HepG2 (cell line): ENCODE results near the gene DSG2. TPM values are rescaled to one million over a fixed set of nuclear protein-coding genes. Genes with fewer than 3 reads are reported as not detected.
A peak's percentile ranks its signal among the peaks of the same experiment; 100 is the strongest.

ENCODE experiments used
- ATAC-seq: fragments of 200-7000 bp; cut with Tn5 transposase; 3 replicates; pipeline ENCODE4 v1.9.1; 2020; ENCODE audit warnings: mild to moderate bottlenecking, moderate library complexity
- BruUV-seq: library from RNA; stranded (reverse); fragments of 400-500 nt; replicated peaks from 2 replicates; lab custom pipeline; 2021; lab: Mats Ljungman, UMichigan
- CTCF ChIA-PET: fragments of 300-600 bp; formaldehyde crosslinking; extraction: SDS; loops from one replicate; lab custom pipeline; 2021; ENCODE audit warnings: low total read pairs, inconsistent platforms, low intra/inter-chr PET ratio; lab: Yijun Ruan, JAX
- POLR2A ChIA-PET: fragments of 350-600 bp; sonication (Branson Sonifier 250); formaldehyde crosslinking; loops from one replicate; lab custom pipeline; 2020; ENCODE audit warnings: antibody characterized with exemption, inconsistent platforms; lab: Yijun Ruan, JAX
- DNase-seq: peaks from one replicate; pipeline ENCODE4 v3.0.0-alpha.2; 2015; ENCODE audit warnings: low spot score
- FAIRE-seq: peaks from 3 replicates; lab custom pipeline; 2011; peaks lifted over from hg19 to GRCh38; lab: Jason Lieb, UNC
- H2AFZ ChIP-seq: one replicate; pipeline ENCODE4 v1.6.1; 2011; ENCODE audit warnings: low read length, inconsistent platforms
- H3K27ac ChIP-seq: fragments of 300-600 bp; 3 replicates; pipeline ENCODE4 v1.8.0; 2011; ENCODE audit warnings: mixed run types, mild to moderate bottlenecking, mixed read lengths, low read length, inconsistent platforms; ENCODE audit not compliant: insufficient read depth; ENCODE audit errors: extremely low read length
- H3K27me3 ChIP-seq, 2 experiments: fragments of 200-600 bp in 1 of 2; 2 replicates in 1 of 2; 3 replicates in 1 of 2; pipeline versions ENCODE4 v1.6.0 to v1.8.0; 2011; ENCODE audit warnings: low read length in 2 of 2, mild to moderate bottlenecking in 2 of 2, moderate library complexity in 2 of 2, inconsistent platforms in 1 of 2; ENCODE audit not compliant: insufficient read depth in 2 of 2, control insufficient read depth in 1 of 2
- H3K36me3 ChIP-seq, 2 experiments: fragments of 200-600 bp in 1 of 2; replicated peaks in 1 of 2; 2 replicates in 1 of 2; 3 replicates in 1 of 2; pipeline versions ENCODE4 v1.5.1 to v1.8.0; 2011; ENCODE audit warnings: low read length in 2 of 2, inconsistent platforms in 1 of 2; ENCODE audit not compliant: insufficient read depth in 2 of 2, control insufficient read depth in 1 of 2
- H3K4me1 ChIP-seq: 2 replicates; pipeline ENCODE4 v1.5.1; 2012; ENCODE audit warnings: low read length, inconsistent platforms; ENCODE audit not compliant: insufficient read depth
- H3K4me2 ChIP-seq: 2 replicates; pipeline ENCODE4 v1.6.0; 2011; ENCODE audit warnings: low read depth, low read length, inconsistent platforms
- H3K4me3 ChIP-seq, 3 experiments: fragments of 200-600 bp in 1 of 3; sonication (generic), shearing (Covaris generic) in 1 of 3; replicated peaks in 1 of 3; 2 replicates each; pipeline ENCODE4 v1.5.1; 2011 to 2016; ENCODE audit warnings: low read length in 3 of 3, inconsistent platforms in 2 of 3, low read depth in 2 of 3, mild to moderate bottlenecking in 2 of 3, control low read depth in 1 of 3, mixed read lengths in 1 of 3; ENCODE audit not compliant: insufficient read depth in 1 of 3
- H3K79me2 ChIP-seq: one replicate; pipeline ENCODE4 v1.6.1; 2011; ENCODE audit warnings: low read length, inconsistent platforms; ENCODE audit not compliant: insufficient read depth
- H3K9ac ChIP-seq: 2 replicates; pipeline ENCODE4 v1.6.0; 2011; ENCODE audit warnings: mild to moderate bottlenecking, low read depth, low read length, inconsistent platforms; ENCODE audit not compliant: insufficient read depth
- H3K9me3 ChIP-seq: 2 replicates; pipeline ENCODE4 v1.5.1; 2012; ENCODE audit warnings: mild to moderate bottlenecking, low read length
- H4K20me1 ChIP-seq: 2 replicates; pipeline ENCODE4 v1.6.0; 2011; ENCODE audit warnings: inconsistent platforms, mild to moderate bottlenecking, low read length, moderate library complexity; ENCODE audit not compliant: insufficient read depth
- CEBPG ChIP-seq: IDR thresholded peaks from 2 replicates; pipeline ENCODE4 v1.6.1; 2016
- ETV5 ChIP-seq: IDR thresholded peaks from 2 replicates; pipeline ENCODE4 v1.6.1; 2018; ENCODE audit warnings: missing biosample characterization, missing genetic modification reagents, inconsistent platforms, borderline replicate concordance
- FOSL1 ChIP-seq: sonication (generic); formaldehyde crosslinking; IDR thresholded peaks from 2 replicates; pipeline ENCODE4 v1.9.0; 2021; ENCODE audit warnings: missing genetic modification reagents, borderline replicate concordance
- GABPB1 ChIP-seq: IDR thresholded peaks from 2 replicates; pipeline ENCODE4 v1.6.1; 2016; ENCODE audit warnings: mild to moderate bottlenecking, missing genetic modification reagents, moderate library complexity, missing compliant biosample characterization
- HNF1A ChIP-seq, 2 experiments: sonication (generic) in 1 of 2; formaldehyde crosslinking in 1 of 2; IDR thresholded peaks; 2 replicates each; pipeline versions ENCODE4 v1.4.0 to v1.6.1; 2016 to 2020; ENCODE audit warnings: borderline replicate concordance in 1 of 2, low read depth in 1 of 2, mild to moderate bottlenecking in 1 of 2, missing genetic modification reagents in 1 of 2
- ISL2 ChIP-seq: sonication (generic); formaldehyde crosslinking; IDR thresholded peaks from 2 replicates; pipeline ENCODE4 v1.5.0; 2020; ENCODE audit warnings: missing genetic modification reagents
- NFE2L1 ChIP-seq: sonication (generic); formaldehyde crosslinking; IDR thresholded peaks from 2 replicates; pipeline ENCODE4 v1.4.0; 2020; ENCODE audit warnings: missing genetic modification reagents, mild to moderate bottlenecking, borderline replicate concordance
- SNAPC5 ChIP-seq: sonication (generic); formaldehyde crosslinking; IDR thresholded peaks from 2 replicates; pipeline ENCODE4 v1.8.1; 2023; ENCODE audit warnings: mild to moderate bottlenecking, missing genetic modification reagents, borderline replicate concordance
- SRF ChIP-seq: IDR thresholded peaks from 2 replicates; pipeline ENCODE4 v1.6.1; 2011; ENCODE audit warnings: mild to moderate bottlenecking, low read depth, low read length, moderate library complexity
- TBP ChIP-seq: sonication (generic); formaldehyde crosslinking; IDR thresholded peaks from 2 replicates; pipeline ENCODE4 v1.5.0; 2020; ENCODE audit warnings: missing genetic modification reagents
- TEAD3 ChIP-seq: optimal IDR thresholded peaks from 2 replicates; pipeline ENCODE3; 2016; ENCODE audit warnings: borderline replicate concordance
- ZNF317 ChIP-seq: sonication (generic); formaldehyde crosslinking; IDR thresholded peaks from 2 replicates; pipeline ENCODE4 v1.5.0; 2020; ENCODE audit warnings: mild to moderate bottlenecking, missing genetic modification reagents
- ZNF644 ChIP-seq: IDR thresholded peaks from 2 replicates; pipeline ENCODE4 v1.6.1; 2016; ENCODE audit warnings: low read depth
- ZNF652 ChIP-seq: IDR thresholded peaks from 2 replicates; pipeline ENCODE4 v1.6.1; 2016; ENCODE audit warnings: low read depth, borderline replicate concordance
- WGBS: methylation state at CpG from one replicate; pipeline ENCODE4 v1.1.6; 2017; ENCODE audit warnings: low lambda C conversion rate; 5-methylcytosine and 5-hydroxymethylcytosine counted together
- in situ Hi-C: cut with HindIII; loops from 2 replicates; pipeline ENCODE4 v1.10.0; 2017; ENCODE audit warnings: low pct_unique_long_range_greater_than_20kb; ENCODE audit not compliant: extremely low pct_ligation_motif_present
- intact Hi-C: fragments of 100-400 bp; cut with micrococcal nuclease; formaldehyde crosslinking; loops from one replicate; pipeline ENCODE4 v1.10.0; 2022; ENCODE audit not compliant: unreplicated experiment
- polyA plus RNA-seq, 8 experiments: library from polyadenylated mRNA; depleted of rRNA in 3 of 8; stranded (reverse) in 7 of 8; unstranded in 1 of 8; fragments of >200 nt; fragmentation: Illumina TruSeq in 4 of 8; extraction: Trizol in 4 of 8; gene quantifications; 2 replicates each; pipeline versions ENCODE4 v1.2.1 to v1.2.3, GENCODE V29; 2011 to 2016; ENCODE audit warnings: low read depth in 4 of 8, missing spikeins in 1 of 8, mixed read lengths in 1 of 8; ENCODE audit not compliant: insufficient read depth in 1 of 8
- total RNA-seq, 5 experiments: library from RNA; depleted of rRNA; stranded (reverse); fragments of >200 nt; fragmentation: Illumina TruSeq; extraction: Trizol; gene quantifications; 2 replicates each; pipeline ENCODE4 v1.2.3, GENCODE V29; 2016; ENCODE audit warnings: low read depth in 1 of 5

The DSG2 gene
- total and polyA plus RNA-seq, 2 of the 13 experiments (the other 11 are each of a cell fraction or from before 2014, with no cell fraction given) = 23.3 to 66.7 TPM

- TF ChIP-seq ZNF317 (CRISPR knock-in tag) (no peak), ZNF644 (CRISPR knock-in tag) (peak; percentile 86), SRF (0 out of 2 replicates have a peak, but pooled peaks have one; percentile 9), GABPB1 (CRISPR knock-in tag) (no peak), TEAD3 (CRISPR knock-in tag) (peak; percentile 15), ISL2 (CRISPR knock-in tag) (peak; percentile 47; the same call in 1 of the 2 replicates)
These were observed 88.6 kb downstream of the DSG2 start (continued) for GRCh38 chr18:31586616-31587015.

GRCh38 chr18:31587529-31587928 lies 89.6 kb downstream of the DSG2 start:
- intact Hi-C loops = loop anchor here (10.0 kb wide), 1 partner anchor 507 kb away; the partner anchor contains the start of gene RNF138
- CTCF ChIA-PET = no interaction called here
- BruUV-seq = no TSS peak
- ATAC-seq = peak; percentile 80
- peaks cover 92% of the 10 kb centered on the region for H3K4me1 ChIP-seq
- H2AFZ ChIP-seq = peak overlapping the region; percentile 58
- H3K4me2 ChIP-seq = peak overlapping the region; percentile 78
- no peaks in the 10 kb centered on the region for H4K20me1 ChIP-seq
- under 1% methylated on average over 4 of the region's 4 CpGs for WGBS
- H3K27me3 ChIP-seq = no peaks in the 10 kb centered on the region
- no peaks in the 10 kb centered on the region for H3K36me3 ChIP-seq
- POLR2A ChIA-PET = interaction anchor here (1.0 to 2.4 kb wide), 9 partner anchors 9 to 356 kb away, joined by 3 to 15 read pairs (median 5); partner anchors contain the start of gene TRAPPC8
- DNase-seq = peak; percentile 90
- peak overlapping the region in 2 of 3 experiments; percentile 9 to 41; a peak in 1 of 6 replicates for H3K4me3 ChIP-seq
- FAIRE-seq = peak; percentile 94
- peak overlapping the region; percentile 45 for H3K27ac ChIP-seq
- H3K79me2 ChIP-seq = peaks cover 3% of the 10 kb centered on the region
- no peaks in the 10 kb centered on the region for H3K9me3 ChIP-seq
- in situ Hi-C loops = no loop called here
- peak overlapping the region; percentile 40; the same call in 1 of the 2 replicates for H3K9ac ChIP-seq
- no peak for TF ChIP-seq TBP (CRISPR knock-in tag)
- no peak for TF ChIP-seq SNAPC5 (CRISPR knock-in tag)
- peak; percentile 63; the same call in 1 of the 2 replicates for TF ChIP-seq HNF1A (IDR thresholded peaks at IDR 0.05; ENCODE audit: low read depth)
- peak; percentile 85; the same call in 1 of the 2 replicates for TF ChIP-seq HNF1A (CRISPR knock-in tag; IDR thresholded peaks at IDR 0.05; ENCODE audit: borderline replicate concordance)
- no peak for TF ChIP-seq NFE2L1
- TF ChIP-seq ETV5 = peak; percentile 56; the same call in 1 of the 2 replicates
- peak; percentile 97 for TF ChIP-seq TEAD3 (CRISPR knock-in tag)
- peak; percentile 65; the same call in 1 of the 2 replicates for TF ChIP-seq FOSL1 (CRISPR knock-in tag)
- no peak for TF ChIP-seq ZNF652 (CRISPR knock-in tag)
- peak; percentile 84 for TF ChIP-seq CEBPG (CRISPR knock-in tag)
